Fibroblast of the aortic adventitia (primary cell): ENCODE results near the gene SLC35E4. TPM values are rescaled to one million over a fixed set of nuclear protein-coding genes. Genes with fewer than 3 reads are reported as not detected.
A peak's percentile ranks its signal among the peaks of the same experiment; 100 is the strongest.

Experiments used
- DNase-seq: peaks from one replicate; pipeline ENCODE4 v3.0.0-alpha.2; 2010; ENCODE audit warnings: low read depth
- H3K4me3 ChIP-seq: 2 replicates; pipeline ENCODE4 v1.5.1; 2011; ENCODE audit warnings: low read depth, mild to moderate bottlenecking, control low read depth, low read length, moderate library complexity
- total RNA-seq: library from RNA; depleted of rRNA; stranded (reverse); fragments of >200 nt; gene quantifications from 2 replicates; pipeline ENCODE4 v1.2.3, GENCODE V29; 2012; ENCODE audit warnings: low replicate concordance
- TF ChIP-seq, protein P1 (sequence below): IDR thresholded peaks from 2 replicates; pipeline ENCODE4 v1.5.1; 2011; ENCODE audit warnings: mild to moderate bottlenecking, low read length, control low read depth, inconsistent platforms; ENCODE audit not compliant: insufficient read depth

SLC35E4 gene
- total RNA-seq, 1 donor = 19.7 TPM

- no peak for DNase-seq
- no peak overlapping the region for H3K4me3 ChIP-seq
- TF ChIP-seq, protein P1, sequence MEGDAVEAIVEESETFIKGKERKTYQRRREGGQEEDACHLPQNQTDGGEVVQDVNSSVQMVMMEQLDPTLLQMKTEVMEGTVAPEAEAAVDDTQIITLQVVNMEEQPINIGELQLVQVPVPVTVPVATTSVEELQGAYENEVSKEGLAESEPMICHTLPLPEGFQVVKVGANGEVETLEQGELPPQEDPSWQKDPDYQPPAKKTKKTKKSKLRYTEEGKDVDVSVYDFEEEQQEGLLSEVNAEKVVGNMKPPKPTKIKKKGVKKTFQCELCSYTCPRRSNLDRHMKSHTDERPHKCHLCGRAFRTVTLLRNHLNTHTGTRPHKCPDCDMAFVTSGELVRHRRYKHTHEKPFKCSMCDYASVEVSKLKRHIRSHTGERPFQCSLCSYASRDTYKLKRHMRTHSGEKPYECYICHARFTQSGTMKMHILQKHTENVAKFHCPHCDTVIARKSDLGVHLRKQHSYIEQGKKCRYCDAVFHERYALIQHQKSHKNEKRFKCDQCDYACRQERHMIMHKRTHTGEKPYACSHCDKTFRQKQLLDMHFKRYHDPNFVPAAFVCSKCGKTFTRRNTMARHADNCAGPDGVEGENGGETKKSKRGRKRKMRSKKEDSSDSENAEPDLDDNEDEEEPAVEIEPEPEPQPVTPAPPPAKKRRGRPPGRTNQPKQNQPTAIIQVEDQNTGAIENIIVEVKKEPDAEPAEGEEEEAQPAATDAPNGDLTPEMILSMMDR = no peak
Observed at GRCh38 chr22:30640839-30641430, 5.4 kb downstream of the SLC35E4 start.

DNA sequence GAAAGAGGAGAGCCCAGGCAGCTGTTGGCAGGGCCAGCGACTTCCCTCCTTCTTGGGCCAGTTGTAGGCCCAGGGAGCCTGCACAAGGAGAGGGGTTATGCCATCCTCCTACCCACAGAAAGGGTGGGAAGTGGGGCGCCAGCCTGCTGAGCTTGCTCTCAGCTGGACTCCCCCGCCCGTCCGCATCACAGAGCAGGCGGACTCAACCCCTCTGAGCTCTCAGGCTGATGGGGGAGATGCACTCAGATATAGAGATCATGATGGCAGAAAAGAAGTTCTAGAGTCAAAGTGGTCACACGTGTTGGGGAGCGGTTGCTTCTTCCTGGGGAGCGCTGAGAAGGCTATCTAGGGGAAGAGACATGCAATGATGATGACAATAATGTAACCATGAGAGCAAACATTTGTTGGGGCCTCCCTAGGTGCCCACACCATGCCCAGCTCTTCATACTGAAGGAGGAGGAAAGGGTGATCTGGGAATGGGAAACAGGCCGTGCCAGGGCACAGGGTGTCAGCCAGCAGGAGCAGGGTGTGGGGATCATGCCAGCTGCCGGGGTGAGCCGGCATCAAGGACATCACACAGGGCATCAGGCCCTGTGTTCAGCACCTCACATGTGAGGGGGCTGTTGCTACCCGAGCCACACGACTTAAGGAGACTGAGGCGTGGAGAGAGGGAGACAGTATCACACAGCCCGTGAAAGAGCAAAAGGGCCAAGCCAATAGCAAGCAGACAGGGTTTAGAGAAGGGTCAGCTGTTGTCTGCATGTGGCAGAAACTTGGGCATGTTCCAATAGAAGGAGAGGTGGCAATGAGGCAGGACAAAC is 7.7 kb downstream of the SLC35E4 start:
- H3K4me3 ChIP-seq = no peak overlapping the region
- TF ChIP-seq, protein P1 = no peak
- DNase-seq = no peak

DNA sequence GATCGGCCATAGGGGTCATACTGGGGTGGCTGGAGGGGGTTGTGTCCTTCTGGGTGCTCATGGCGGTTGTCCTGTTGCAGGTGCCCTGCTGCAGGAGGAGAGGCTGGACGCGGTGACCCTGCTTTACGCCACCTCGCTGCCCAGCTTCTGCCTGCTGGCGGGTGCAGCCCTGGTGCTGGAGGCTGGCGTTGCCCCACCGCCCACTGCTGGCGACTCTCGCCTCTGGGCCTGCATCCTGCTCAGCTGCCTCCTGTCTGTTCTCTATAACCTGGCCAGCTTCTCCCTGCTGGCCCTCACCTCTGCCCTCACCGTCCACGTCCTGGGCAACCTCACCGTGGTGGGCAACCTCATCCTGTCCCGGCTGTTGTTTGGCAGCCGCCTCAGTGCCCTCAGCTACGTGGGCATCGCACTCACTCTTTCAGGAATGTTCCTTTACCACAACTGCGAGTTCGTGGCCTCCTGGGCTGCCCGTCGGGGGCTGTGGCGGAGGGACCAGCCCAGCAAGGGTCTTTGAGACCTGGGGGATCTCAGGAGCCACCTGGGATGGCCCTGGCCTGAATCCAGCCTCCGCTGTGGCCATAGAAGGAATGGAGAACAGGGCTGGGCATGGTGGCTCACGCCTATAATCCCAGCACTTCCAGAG is 11.1 kb downstream of the SLC35E4 start:
- no peak for DNase-seq
- TF ChIP-seq, protein P1 = no peak
- no peak overlapping the region for H3K4me3 ChIP-seq

- TF ChIP-seq, protein P1 = no peak
- no peak for DNase-seq
- no peak overlapping the region for H3K4me3 ChIP-seq
Observed at GRCh38 chr22:30647536-30647935, 12.0 kb downstream of the SLC35E4 start.

GRCh38 chr22:30648825-30649224 is 13.2 kb downstream of the SLC35E4 start:
- H3K4me3 ChIP-seq = no peak overlapping the region
- DNase-seq = no peak
- TF ChIP-seq, protein P1 = no peak

DNA sequence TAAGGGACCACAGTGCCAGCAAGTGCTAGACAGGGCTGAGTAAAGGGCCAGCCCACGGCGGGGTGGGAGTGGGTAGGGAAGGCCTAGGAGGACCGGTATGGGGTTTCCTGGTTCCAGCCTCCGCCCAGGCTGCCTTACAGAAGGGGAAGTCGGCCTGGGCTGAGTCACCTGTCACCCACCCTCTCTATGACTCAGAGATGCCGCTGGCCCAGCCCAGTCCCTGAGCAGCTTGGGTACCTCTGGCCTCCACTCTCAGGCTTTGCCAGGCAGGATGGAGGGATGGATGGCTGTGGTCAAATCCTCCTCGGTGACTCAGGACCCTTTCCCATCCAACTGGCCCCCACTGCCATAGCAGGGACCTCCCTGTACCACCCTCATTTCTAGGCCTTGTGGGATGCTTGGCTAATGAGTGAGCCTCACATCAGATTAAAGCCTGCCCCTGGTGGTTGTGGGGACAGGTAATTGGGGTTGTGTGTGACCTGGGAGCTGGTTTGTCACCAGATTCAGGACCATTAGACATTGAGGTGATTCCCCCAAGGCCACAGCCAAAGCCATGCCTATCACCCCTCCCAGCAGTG is 13.9 kb downstream of the SLC35E4 start:
- TF ChIP-seq, protein P1 = peak; percentile 14
- no peak overlapping the region for H3K4me3 ChIP-seq
- peak; percentile 80 for DNase-seq
